OCI-LY7 (cell line): ENCODE data around the gene SORCS1.

Experiments used
- EZH2phosphoT487 ChIP-seq: fragments of 200-600 bp; sonication (generic); IDR thresholded peaks from 2 replicates; pipeline ENCODE4 v1.6.1; 2018; ENCODE audit warnings: low read depth, borderline replicate concordance, mild to moderate bottlenecking, mixed run types, antibody characterized with exemption, low read length, moderate library complexity, mixed read lengths
- TF ChIP-seq, protein P1 (sequence below): fragments of 200-600 bp; sonication (generic); conservative IDR thresholded peaks from 2 replicates; pipeline ENCODE4 v1.5.1; 2014; ENCODE audit warnings: mild to moderate bottlenecking, antibody characterized with exemption, low read length, moderate library complexity, mixed read lengths

GRCh38 chr10:106972381-106972780 is 192.1 kb downstream of the SORCS1 start:
- TF ChIP-seq, protein P1, sequence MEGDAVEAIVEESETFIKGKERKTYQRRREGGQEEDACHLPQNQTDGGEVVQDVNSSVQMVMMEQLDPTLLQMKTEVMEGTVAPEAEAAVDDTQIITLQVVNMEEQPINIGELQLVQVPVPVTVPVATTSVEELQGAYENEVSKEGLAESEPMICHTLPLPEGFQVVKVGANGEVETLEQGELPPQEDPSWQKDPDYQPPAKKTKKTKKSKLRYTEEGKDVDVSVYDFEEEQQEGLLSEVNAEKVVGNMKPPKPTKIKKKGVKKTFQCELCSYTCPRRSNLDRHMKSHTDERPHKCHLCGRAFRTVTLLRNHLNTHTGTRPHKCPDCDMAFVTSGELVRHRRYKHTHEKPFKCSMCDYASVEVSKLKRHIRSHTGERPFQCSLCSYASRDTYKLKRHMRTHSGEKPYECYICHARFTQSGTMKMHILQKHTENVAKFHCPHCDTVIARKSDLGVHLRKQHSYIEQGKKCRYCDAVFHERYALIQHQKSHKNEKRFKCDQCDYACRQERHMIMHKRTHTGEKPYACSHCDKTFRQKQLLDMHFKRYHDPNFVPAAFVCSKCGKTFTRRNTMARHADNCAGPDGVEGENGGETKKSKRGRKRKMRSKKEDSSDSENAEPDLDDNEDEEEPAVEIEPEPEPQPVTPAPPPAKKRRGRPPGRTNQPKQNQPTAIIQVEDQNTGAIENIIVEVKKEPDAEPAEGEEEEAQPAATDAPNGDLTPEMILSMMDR, result no peak
- no peak for TF ChIP-seq EZH2phosphoT487
